Kidney glomerular epithelial cell (primary cell): ENCODE measurements around the gene CACNA1D.

ENCODE experiments used
- DNase-seq: peaks from one replicate; lab custom pipeline; 2025; lab: John Stamatoyannopoulos, UW

The CACNA1D gene

DNA sequence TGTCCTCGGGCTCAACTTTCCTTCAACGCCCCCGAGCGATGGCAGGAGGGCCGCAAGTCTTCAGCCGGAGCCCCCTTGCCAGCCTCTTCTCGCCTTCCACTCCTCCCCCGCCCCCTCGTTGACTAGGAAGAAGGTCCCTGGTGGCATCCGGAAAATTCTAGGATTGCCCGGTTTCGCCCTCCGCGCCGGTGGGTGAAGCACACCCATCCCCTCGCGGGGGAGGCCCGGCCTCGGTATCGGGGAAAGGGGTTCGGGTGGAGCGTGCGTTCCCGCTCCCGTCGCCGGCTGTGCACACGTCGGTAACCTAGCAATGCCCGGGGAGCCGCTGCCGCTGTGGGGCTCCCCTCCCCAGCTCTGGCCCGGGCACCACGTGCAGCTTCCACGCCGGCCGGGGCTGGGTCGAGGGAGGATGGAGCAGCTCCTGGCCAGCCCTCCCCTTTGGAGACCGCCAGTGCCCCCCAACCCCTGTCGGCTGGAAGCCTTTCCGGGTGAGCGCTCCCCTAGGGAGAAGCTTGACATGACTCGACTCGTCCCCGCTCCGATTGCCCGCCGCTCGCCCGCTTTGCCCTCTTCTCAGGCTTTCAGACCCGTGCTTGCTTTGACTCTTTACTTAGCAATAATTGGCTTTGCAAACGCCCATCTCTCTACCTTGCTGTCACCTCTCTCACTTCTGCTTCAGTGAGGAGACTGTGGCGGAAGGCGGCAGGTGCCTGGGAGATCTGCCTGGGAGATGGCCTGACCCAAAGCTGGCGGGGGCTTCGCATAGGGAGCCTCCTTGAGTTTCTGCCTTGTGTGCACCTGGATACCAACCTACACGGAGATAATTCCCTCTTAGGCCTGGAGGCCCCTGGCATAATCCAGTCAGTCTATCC lies 1.3 kb downstream of the CACNA1D start:
- DNase-seq: no peak

- no peak for DNase-seq
Measured at GRCh38 chr3:53496392-53496670, 1.9 kb downstream of the CACNA1D start.

- DNase-seq: no peak
Measured at GRCh38 chr3:53496984-53497383, 2.6 kb downstream of the CACNA1D start.

- DNase-seq: no peak
Measured at GRCh38 chr3:53498806-53499641, 4.6 kb downstream of the CACNA1D start.

DNA sequence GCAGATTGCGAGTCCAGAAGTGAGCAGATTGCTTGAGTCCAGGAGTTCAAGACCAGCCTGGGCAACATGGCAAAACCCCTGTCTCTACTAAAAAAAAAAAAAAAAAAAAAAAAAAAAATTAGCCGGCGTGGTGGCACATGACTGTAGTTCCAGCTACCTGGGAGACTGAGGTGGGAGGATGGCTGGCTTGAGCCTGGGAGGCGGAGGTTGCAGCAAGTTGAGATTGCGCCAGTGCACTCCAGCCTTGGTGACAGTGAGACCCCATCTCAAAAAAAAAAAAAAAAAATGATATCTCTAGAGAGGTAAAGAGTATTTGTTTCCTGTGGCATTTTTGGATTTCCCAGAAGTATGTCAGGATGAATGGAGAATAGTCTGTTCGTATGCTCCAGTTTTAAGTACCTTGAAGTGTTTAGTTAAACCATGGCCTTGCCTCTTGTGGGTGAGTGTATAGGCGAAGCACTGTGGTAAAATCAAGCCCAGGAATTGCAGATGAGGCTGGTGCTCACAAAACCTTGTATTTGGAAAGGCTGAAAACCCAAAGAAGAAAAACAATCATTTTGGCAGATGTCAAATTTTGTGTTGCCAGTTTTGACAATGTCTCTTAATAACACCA lies 5.9 kb downstream of the CACNA1D start:
- no peak for DNase-seq

DNA sequence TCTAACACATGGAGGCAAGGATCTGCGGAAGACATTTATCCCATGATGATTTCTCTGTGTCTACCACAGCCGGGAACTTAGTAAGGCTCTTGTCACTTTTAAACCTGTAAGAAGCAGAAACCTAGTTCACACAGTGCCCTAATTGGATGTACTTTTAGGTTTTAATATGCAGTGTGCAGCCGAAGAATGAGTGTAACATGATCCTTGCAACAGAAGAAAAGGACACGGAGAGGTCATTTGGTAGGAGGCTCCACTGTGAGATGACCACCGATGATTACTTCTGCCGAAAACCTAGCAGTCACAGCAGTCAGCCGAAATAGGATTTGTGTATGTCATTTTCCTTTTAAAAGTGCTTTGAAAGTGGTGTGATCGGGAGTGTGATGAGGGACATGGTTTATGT lies 6.8 kb downstream of the CACNA1D start:
- DNase-seq: no peak

DNA sequence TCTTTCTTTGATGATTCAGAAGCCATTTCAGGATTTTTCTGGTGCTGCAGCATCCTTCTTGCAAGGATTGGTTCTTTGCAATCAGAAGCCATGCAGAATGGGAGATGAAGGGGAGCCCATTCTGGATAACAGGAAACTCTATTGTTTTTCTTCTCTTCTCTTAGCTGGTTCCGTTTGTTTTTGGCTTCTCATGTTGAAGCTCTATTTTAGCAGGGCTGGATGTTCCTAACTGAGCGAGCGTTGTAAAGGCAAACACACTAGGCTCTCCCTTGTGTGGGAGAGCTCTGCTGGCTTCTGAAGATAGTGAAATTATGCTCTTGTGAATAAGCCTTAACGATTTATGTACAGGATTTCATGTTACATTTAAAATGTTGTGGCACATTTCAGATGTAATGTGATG lies 8.3 kb downstream of the CACNA1D start:
- DNase-seq: no peak

DNA sequence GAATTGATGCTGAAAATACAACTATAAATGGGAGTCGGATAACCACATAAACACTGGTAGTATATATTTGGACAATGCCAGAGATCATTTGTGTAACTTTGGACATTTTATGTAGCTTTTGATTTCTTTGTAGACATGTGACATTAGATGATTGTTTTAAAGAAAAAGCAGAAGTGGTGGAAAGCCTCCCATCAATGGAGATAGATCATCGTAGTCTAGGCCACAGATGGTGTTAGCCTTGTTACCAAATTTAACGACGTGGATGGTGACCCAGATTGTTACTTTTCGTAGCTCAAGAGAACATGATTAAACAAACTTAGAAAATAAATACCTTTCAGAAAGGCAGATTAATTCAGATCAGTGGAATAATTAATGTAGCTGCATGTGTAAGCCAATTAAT lies 8.8 kb downstream of the CACNA1D start:
- DNase-seq: no peak

DNA sequence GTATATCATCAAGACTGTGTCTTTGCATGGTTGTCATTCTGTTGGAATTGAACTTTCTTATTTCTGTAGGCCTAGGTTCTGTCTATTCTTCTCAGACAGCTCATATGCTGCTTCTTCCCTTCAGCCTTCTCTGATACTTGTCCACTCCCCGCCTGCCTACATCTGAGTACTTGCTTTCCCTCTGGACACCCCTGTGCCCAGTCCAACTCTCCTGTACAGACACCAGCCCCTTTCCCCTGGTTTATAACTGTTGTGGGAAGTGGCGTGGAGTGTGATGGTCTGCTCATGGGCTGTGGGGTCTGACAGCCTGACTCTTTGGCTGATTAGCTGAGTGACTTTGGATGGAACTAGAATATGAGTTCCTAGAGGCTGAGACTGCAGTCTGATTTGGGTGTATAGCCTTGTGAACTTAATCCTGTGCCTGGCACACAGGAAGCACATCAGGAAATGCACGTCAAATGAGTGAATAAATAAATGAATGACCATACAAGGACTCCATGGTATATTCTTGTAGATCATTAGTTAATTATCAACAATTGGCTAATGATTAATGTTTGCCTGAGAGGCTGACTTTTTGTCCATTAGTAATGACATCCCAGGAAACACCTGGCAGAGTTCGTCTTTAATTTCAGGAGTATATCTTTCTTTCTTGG lies 11.8 kb downstream of the CACNA1D start:
- DNase-seq: peak; percentile 64

GRCh38 chr3:53506763-53507145 lies 12.3 kb downstream of the CACNA1D start:
- DNase-seq: no peak

DNA sequence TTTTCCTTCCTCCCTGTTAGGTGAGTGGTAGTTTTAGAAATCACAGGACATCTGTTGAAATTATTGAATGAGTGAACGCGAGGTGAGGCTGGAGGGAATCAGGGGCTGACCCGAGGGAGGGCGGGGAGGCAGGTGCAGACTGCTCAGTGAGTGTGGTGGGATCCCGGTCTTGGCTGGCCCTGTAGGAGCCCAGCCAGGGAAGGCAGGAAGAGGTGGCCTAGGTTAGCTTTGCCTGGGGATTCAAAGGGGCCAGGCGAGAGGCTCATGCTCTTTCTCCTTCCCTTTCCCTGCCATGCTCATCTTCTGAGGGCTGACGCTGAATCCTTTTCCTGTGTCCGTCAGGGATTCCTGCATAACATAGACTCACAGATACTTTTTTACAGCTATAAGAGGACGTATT lies 15.1 kb downstream of the CACNA1D start:
- no peak for DNase-seq

GRCh38 chr3:53510508-53510907 lies 16.1 kb downstream of the CACNA1D start:
- no peak for DNase-seq

DNA sequence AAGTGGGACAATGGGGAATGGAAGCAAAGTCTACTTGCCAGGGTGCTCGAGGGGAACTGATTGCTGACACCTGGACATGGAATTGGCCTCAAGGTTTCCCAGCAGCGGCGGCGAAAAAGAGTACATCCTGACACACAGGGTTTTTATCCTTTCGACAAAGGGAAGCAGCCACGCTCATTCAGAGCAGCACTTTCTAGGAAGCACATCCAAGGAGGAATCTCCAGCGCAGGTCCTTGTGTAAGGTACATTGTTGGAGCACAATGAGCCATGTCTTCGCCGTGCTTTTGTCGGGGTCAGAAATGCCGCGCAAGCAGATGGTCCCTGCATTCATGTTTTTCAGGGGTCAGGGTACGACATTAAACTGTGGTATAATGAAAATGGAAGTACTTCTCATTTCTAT lies 16.8 kb downstream of the CACNA1D start:
- no peak for DNase-seq

DNA sequence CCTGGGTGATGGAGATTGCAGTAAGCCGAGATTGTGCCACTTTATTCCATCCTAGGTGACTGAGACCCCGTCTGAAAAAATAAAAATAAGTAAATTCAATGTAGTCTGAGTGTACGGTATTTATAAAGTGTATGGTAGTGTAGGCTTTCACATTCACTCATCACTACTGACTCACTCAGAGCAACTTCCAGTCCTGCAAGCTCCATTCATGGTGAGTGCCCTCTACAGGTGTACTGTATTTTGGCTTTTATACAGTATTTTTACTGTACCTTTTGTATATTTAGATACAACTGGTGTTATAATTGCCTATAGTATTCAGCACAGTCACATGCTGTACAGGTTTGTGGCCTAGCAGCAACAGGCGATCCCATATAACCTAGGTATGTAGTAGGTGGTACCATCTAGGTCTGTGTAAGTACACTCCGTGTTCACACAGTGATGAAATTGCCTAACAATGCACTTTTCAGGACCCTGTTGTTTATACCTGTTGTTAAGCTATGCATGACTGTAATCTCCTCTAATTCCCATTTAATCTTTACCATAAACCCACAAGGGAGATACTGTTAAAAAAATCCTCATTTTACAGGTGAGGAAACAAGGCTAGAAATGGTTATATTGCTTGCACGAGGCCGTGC lies 19.3 kb downstream of the CACNA1D start:
- DNase-seq: peak; percentile 39

- DNase-seq: no peak
Measured at GRCh38 chr3:53516339-53516738, 21.9 kb downstream of the CACNA1D start.

DNA sequence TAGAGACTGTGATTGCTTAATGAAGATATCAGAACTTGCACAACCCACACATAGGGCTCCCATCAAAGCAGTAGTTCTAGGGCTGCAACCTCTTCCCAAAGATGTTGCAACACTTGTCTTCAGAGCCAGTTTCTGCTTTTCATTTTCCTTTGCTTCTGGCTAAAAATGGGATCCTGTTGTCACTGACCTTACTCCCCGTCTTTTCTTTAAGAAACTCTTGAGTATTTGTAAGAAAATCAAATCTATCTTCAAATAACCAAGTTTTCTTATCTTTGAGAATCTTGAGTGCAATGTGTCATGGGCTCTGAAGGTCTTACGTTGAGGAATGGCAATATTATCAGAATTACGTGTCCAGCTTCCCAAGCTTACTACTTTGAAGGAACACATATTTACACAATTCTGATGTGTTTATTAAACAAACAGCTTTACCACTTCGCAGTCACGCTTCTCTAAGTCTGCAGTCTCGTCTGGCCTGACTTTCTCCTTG lies 24.1 kb downstream of the CACNA1D start:
- no peak for DNase-seq

DNA sequence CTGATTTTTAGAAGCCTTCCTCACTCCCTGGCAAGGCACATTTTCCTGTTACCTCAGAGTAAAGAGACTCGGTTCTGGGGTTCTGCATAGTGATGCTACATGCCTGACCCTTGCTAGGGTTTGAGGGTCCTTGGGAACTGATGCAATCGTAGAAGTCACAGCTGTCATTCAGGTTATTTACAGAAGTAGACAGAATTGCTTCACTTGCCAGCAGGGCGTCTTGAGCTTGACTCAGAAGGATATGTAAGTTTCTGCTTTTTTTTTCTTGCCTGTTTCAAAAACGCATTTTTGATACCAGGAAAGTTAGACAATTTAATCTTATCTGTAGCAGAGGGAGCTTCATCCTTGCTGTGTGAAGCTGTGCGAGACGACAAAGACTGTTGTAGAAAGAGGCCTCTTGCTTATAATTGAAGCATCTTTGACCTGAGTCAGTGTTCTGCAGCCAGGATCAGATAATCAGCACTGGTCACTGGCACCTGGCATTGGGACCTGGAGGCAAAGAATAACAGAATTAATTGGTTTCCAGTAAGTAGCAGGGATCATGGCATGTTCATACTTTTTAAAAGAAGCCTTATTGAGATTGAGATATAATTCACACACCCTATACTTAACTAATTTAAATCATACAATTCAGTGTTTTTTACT lies 24.8 kb downstream of the CACNA1D start:
- no peak for DNase-seq

DNA sequence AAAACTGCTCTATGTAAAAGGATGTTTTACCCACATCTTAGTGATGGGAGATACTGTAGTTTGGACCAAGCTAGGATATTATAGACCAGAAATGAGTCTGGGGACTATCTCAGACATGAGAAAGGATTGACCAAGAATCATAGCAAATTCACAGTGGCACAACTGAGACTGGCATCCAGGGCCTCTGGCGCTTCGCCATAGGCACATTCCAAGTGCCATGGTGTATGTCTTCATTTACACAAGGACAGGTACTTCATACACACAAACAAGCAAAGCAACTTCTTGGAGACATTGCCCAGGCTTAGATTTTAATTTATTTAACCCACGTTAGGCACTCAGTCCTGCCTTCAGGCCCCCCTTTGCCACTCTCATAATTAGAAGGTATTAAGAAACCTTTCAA lies 28.9 kb downstream of the CACNA1D start:
- no peak for DNase-seq

DNA sequence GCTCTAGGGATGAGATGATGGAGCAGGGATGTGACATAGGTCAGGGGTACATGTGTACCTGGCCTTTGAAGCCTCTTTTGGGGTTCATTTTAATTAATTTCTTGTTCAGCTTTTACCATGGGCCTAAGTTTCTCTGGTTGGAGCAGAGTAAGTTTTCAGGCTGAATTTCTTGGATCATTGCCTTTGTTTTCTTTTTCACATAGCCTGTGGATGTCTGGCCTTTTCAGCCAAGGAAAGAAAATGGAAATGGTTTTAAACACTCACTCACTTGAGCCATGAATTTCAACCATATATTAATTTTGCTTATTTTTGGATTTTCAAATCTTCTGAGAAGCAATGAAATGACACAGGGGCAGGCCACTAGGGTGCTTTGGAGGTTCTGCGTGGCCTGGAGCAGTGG lies 30.2 kb downstream of the CACNA1D start:
- DNase-seq: no peak

- DNase-seq: no peak
Measured at GRCh38 chr3:53525765-53526703, 31.6 kb downstream of the CACNA1D start.
